HFF-Myc (cell line): Measurements from ENCODE around the gene COL6A2.
"Not testable (repeated sequence)": the region's sequence is repeated elsewhere in the genome, so short reads cannot be mapped to it uniquely, and the experiment has no call there.

Experiments
- DNase-seq: peaks from one replicate; pipeline ENCODE4 v3.0.0-alpha.2; 2011; ENCODE audit warnings: low read depth; ENCODE audit errors: extremely low read depth
- H3K4me3 ChIP-seq: replicated peaks from 2 replicates; pipeline ENCODE4 v1.5.1; 2011; ENCODE audit warnings: low read depth, mild to moderate bottlenecking, control low read depth, low read length
- CTCF ChIP-seq: IDR thresholded peaks from 2 replicates; pipeline ENCODE4 v1.5.1; 2012; ENCODE audit warnings: mild to moderate bottlenecking, low read depth, low read length, control low read depth; ENCODE audit errors: missing control alignments

The COL6A2 gene

DNA sequence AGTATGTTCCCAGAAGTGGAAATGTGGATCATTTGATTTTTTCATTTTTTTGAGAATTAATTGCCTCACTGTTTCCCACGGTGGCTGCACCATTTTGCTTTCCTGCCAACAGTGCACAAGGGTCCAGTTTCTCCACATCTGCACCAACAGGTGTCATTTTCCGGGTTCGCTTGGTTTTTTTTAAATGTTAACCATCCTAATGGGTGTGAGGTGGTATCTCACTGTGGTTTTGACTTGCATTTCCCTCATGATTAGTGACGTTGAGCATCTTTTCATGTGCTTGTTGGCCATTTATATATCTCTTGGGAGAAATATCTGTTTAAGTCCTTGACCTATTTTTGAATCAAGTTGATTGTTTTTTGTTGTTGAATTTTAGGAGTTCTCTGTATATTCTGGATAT, 3.0 kb downstream of the COL6A2 start:
- no peak for DNase-seq
- peak overlapping the region; percentile 88 for H3K4me3 ChIP-seq
- TF ChIP-seq CTCF, result no peak

DNA sequence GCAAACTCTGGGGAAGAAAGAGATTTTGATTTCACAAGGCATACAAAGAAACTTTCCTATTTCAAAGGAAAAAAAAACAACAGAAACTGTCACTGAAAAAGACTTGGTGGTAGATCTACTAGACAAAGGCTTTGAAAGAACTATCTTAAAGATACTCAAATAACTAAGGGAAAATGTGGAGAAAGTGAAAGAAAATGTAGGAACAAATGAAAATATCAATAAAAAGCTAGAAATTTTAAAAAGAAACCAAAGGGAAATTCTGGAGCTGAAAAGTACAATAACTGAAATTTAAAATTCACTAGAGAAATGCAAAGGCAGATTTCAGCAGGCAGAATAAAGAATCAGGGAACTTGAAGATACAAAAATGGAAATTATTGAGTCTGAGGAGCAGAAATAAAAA, 6.2 kb downstream of the COL6A2 start:
- no peak for TF ChIP-seq CTCF
- H3K4me3 ChIP-seq, result 0 out of 2 replicates have a peak overlapping the region, but pooled peaks have one; percentile 21

GRCh38 chr21:46107376-46107775, 9.5 kb downstream of the COL6A2 start:
- DNase-seq, result not testable (repeated sequence)

More for the DNA sequence above, 6.2 kb downstream of the COL6A2 start:
- DNase-seq, result no peak

GRCh38 chr21:46108827-46109312, 11.0 kb downstream of the COL6A2 start:
- no peak for DNase-seq
- no peak for TF ChIP-seq CTCF
- no peak overlapping the region for H3K4me3 ChIP-seq

More at GRCh38 chr21:46107376-46107775, 9.5 kb downstream of the COL6A2 start:
- not testable (repeated sequence) for H3K4me3 ChIP-seq

DNA sequence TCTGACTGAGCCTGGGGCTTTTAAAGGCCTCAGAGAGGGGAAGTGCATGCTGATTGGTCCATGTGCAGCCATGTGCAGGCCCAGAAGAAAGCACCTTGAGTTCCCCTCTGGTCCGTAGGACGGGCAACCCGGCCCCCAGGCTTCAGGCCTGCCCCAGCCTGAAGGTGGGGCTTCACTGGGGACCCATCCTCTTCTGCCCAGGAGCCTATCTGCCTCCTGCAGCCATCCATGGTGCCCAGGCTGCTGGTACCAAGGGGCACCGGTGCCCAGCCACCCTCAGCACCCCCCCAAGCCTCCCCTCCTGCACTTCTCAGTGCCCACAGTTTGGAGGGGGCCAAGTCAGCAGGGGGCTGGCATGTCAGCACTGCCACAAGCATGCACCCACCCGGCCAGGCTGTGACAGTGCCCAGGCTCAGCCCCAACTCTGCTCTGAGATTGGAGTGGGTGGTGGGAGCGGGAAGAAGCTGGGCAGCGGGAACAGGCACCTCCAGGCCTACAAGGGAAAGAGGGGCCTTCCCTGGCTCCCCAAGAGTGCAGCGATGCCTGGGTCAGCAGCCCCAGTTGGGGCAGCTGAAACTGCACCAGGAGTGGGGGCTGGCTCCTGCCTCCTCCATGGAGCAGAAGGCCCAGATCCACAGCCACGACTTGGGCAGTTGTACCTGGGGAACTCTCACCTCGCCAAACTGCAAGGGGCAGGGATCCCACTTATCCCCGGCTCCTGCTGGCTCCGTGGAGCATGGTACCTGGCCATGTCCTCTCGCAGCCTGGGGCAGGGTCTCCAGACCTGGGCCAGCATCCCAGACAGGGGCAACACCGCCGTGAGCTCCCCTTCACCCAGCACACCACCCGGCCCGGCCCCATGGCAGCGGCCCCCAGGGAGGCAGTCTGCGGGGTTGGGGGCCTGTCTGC, 11.7 kb downstream of the COL6A2 start:
- no peak for DNase-seq
- H3K4me3 ChIP-seq, result no peak overlapping the region
- TF ChIP-seq CTCF, result no peak

GRCh38 chr21:46110499-46111192, 12.7 kb downstream of the COL6A2 start:
- TF ChIP-seq CTCF, result no peak
- no peak for DNase-seq
- no peak overlapping the region for H3K4me3 ChIP-seq

GRCh38 chr21:46111193-46111571, 13.3 kb downstream of the COL6A2 start:
- no peak for DNase-seq
- no peak overlapping the region for H3K4me3 ChIP-seq
- TF ChIP-seq CTCF, result no peak
